ENCODE results near the gene P3H4.

DNA sequence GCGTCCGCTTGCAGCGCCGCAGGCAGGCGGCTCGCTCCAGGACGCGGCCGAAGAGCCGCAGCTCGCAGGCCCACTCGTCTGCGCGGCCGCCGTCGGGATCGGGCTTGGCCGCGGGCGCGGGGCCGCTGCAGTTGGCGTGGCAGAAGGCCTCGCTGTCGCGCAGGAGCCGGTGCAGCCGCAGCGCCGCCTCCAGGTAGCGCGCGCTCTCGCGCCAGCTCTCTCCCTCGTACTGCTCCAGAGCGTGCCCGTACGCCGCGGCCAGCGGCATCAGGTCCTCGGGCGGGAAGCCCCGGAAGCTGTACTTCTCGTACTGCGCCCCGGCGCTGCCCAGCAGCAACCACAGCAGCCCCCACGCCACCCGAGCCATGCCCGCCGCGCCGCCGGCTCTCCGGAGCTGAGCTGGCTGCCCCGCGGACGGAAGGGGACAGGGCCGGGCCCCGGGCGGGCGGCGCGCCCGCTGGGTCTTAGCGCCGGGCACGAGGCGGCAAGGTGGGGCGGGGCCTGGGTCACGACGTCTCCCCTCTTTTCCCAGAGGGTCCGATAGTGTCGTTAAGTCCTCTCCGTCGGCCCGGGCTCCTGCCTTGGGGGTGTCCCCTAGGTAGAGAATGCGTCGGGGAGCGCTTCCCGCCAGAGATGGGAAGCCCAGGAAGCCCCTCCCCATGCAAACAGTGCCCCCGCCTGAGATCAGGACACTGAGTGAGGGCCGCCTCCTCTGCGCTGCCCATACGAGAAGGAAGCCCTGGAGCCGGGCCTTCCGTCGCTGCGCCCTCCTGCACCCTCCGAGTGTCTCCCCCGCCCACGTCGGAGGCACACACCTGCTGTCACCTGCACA lies at the start of gene P3H4:
- no peak for TF ChIP-seq ZNF565 (CRISPR knock-in tag; conservative IDR thresholded peaks at IDR 0.05; ENCODE audit: low read depth)
- TF ChIP-seq, protein P1, sequence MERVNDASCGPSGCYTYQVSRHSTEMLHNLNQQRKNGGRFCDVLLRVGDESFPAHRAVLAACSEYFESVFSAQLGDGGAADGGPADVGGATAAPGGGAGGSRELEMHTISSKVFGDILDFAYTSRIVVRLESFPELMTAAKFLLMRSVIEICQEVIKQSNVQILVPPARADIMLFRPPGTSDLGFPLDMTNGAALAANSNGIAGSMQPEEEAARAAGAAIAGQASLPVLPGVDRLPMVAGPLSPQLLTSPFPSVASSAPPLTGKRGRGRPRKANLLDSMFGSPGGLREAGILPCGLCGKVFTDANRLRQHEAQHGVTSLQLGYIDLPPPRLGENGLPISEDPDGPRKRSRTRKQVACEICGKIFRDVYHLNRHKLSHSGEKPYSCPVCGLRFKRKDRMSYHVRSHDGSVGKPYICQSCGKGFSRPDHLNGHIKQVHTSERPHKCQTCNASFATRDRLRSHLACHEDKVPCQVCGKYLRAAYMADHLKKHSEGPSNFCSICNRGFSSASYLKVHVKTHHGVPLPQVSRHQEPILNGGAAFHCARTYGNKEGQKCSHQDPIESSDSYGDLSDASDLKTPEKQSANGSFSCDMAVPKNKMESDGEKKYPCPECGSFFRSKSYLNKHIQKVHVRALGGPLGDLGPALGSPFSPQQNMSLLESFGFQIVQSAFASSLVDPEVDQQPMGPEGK (CRISPR knock-in tag; IDR thresholded peaks at IDR 0.05; ENCODE audit: borderline replicate concordance), result peak; percentile 40; the same call in 1 of the 2 replicates
- TF ChIP-seq ZNF70 (CRISPR knock-in tag; IDR thresholded peaks at IDR 0.05), result no peak
- no peak for TF ChIP-seq CSDC2 (CRISPR knock-in tag; IDR thresholded peaks at IDR 0.05)
- TF ChIP-seq ZFP3 (CRISPR knock-in tag; IDR thresholded peaks at IDR 0.05), result peak; percentile 86
- TF ChIP-seq ISL1 (CRISPR knock-in tag; IDR thresholded peaks at IDR 0.05), result no peak

Data from SK-N-SH treated with all-trans-retinoic acid at 6 μM for 48 hours (cell line).